Retinal pigment epithelial cell (primary cell): ENCODE measurements around the gene METTL21C.

Source experiments
- DNase-seq: peaks from one replicate; pipeline ENCODE4 v3.0.0-alpha.2; 2010; ENCODE audit warnings: low read depth
- H3K4me3 ChIP-seq: 2 replicates; pipeline ENCODE4 v1.5.1; 2011; ENCODE audit warnings: mild to moderate bottlenecking, low read length, control low read depth, moderate library complexity
- TF ChIP-seq, protein P1 (sequence below): conservative IDR thresholded peaks from 2 replicates; pipeline ENCODE4 v1.5.1; 2011; ENCODE audit warnings: low read depth, low read length, control low read depth, inconsistent platforms

METTL21C gene

DNA sequence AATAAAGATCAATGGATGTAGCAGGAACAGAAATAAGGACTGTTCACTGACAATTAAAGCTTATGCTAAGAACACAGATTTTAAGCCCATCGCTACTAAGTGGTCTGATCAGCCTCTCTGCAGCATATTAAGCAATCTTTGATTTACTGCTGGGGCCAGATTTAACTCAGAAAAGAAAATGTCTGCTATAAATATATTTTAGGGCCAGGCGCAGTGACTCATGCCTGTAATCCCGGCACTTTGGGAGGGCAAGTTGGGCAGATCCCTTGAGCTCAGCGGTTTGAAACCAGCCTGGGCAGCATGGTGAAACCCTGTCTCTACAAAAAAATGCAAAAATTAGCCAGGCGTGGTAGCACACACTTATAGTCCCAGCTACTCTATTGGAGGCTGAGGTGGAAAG, 43.0 kb downstream of the METTL21C start:
- no peak for DNase-seq
- H3K4me3 ChIP-seq = no peak overlapping the region
- TF ChIP-seq, protein P1, sequence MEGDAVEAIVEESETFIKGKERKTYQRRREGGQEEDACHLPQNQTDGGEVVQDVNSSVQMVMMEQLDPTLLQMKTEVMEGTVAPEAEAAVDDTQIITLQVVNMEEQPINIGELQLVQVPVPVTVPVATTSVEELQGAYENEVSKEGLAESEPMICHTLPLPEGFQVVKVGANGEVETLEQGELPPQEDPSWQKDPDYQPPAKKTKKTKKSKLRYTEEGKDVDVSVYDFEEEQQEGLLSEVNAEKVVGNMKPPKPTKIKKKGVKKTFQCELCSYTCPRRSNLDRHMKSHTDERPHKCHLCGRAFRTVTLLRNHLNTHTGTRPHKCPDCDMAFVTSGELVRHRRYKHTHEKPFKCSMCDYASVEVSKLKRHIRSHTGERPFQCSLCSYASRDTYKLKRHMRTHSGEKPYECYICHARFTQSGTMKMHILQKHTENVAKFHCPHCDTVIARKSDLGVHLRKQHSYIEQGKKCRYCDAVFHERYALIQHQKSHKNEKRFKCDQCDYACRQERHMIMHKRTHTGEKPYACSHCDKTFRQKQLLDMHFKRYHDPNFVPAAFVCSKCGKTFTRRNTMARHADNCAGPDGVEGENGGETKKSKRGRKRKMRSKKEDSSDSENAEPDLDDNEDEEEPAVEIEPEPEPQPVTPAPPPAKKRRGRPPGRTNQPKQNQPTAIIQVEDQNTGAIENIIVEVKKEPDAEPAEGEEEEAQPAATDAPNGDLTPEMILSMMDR = no peak

DNA sequence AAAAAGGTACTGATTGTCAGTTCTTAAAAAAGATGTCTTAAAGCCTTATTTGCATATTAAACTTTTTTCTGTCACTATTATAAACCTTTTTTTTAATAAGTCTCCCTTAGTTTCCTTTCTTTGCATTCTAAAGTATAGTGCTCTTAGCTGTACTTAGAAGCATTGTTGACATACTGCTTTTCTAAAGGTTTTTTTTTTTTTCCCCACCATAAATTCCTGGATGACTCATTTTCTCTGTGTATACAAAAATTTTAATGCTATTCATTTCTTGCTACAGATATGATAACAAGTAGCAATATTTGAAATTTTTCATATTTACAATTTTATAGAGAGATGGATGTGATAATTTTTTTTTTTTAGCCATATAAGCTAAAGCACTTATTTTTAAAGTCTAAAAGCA, 43.5 kb downstream of the METTL21C start:
- TF ChIP-seq, protein P1 = no peak
- no peak for DNase-seq
- H3K4me3 ChIP-seq = no peak overlapping the region

DNA sequence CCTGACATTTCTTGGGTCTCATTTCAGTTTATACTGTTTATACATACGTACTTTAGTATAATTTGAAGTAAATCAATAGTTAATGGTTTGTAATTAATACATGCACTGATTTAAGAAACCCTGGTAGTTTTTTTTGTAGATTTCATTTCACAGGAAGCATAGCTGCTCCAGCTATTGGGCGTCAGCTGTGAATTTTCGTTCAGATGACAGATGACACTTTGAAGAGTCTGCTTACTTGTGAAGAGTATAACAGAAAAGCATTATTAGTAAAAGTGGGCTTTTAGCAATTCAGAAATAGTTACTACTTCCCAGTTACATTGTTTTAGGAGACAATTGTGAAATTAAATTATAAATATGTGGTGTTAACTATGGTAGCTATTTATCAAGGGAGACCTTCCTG, 44.4 kb downstream of the METTL21C start:
- no peak for DNase-seq
- no peak overlapping the region for H3K4me3 ChIP-seq
- TF ChIP-seq, protein P1 = no peak

DNA sequence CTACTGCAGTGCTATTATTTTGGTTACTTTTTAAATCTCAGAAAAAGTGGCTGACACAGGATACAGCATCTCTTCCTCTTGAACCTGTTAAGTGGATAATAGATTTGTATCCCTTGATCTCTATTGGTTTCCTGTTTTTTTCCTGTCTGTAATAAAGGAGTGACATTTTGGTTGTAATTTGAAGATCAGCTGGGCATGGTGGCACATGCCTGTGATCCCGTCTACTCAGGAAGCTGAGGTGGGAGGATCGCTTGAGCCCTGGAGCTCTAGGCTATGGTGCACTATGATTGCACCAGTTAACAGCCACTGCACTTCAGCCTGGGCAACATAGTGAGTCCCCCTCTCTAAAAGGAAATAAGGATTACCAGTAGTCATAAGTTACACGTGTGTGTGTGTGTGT, 46.8 kb downstream of the METTL21C start:
- no peak overlapping the region for H3K4me3 ChIP-seq
- no peak for DNase-seq
- TF ChIP-seq, protein P1 = no peak

DNA sequence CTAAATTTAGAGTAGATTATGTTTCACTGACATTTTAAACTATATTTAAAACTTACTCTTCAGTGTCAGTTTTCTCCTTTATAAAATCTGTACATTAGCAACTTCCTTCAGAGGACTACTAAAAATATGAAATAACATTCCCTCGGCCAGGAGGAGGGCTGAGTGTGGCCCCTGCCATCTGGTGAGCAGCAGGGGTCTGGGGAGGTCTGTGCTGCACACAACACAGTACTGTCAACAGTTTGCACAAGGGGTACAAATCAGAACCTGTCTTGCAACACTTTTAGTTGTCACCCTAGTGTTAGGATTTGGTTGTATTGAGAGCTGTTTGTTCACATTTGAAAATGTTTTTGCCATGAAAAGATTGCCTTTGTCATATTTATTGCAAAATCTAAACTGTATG, 49.1 kb downstream of the METTL21C start:
- TF ChIP-seq, protein P1 = no peak
- no peak for DNase-seq

DNA sequence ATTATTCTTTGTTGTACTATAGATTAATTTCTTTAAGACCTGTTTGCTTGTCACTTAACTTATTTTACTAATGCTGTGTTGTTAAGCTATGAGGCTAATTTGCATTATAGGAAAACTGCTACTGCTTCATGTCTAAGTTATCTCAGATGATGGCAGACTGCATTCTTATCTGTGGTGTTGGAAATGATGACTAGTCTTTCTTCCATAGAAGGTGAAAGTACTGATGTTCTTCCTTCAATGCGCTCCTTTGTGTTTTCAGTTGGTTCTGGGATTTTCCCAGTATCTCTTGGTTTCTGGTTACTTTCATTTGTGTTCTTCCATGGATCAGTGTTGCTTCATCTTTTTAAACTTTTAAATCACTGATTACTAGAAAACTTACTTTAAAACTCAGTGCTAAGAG, 51.2 kb downstream of the METTL21C start:
- no peak overlapping the region for H3K4me3 ChIP-seq
- TF ChIP-seq, protein P1 = no peak
- DNase-seq = no peak

More for the DNA sequence above, 49.1 kb downstream of the METTL21C start:
- H3K4me3 ChIP-seq = no peak overlapping the region

DNA sequence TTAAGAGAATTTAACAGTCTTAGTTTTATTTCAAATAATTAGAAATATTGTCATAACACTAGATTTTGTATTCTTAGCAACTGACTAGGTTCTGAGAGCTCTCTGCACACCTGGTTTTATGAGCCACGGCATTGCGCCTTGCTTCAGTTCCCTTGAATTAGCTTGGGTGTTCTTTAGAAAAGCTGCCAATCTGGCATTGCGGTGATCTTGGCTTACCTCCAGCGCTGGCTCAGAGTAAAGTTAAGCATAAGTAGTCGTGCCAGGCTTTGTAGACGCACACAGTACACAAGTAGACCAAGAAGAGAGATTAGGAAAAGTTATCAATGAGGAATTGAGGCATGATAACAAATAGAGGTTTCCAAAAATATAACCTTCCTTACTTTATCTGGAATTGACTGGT, 52.4 kb downstream of the METTL21C start:
- H3K4me3 ChIP-seq = no peak overlapping the region
- TF ChIP-seq, protein P1 = no peak
- peak; percentile 70 for DNase-seq
